VCaP (cell line): ENCODE results near the gene MCTP1.

ENCODE experiments used
- H3K27ac ChIP-seq: fragments of 450-650 bp; 2 replicates; pipeline ENCODE4 v1.5.1; 2017
- CTCF ChIP-seq: fragments of 450-650 bp; conservative IDR thresholded peaks from 2 replicates; pipeline ENCODE4 v1.5.1; 2017; ENCODE audit warnings: mild to moderate bottlenecking, moderate library complexity

The MCTP1 gene

GRCh38 chr5:95114305-95114704, 170.6 kb downstream of the MCTP1 start:
- no peak for TF ChIP-seq CTCF
- no peak overlapping the region for H3K27ac ChIP-seq

GRCh38 chr5:95113489-95113888, 171.4 kb downstream of the MCTP1 start:
- no peak overlapping the region for H3K27ac ChIP-seq
- no peak for TF ChIP-seq CTCF

GRCh38 chr5:95111141-95111540, 173.8 kb downstream of the MCTP1 start:
- no peak for TF ChIP-seq CTCF

GRCh38 chr5:95110118-95110517, 174.8 kb downstream of the MCTP1 start:
- no peak for TF ChIP-seq CTCF
- no peak overlapping the region for H3K27ac ChIP-seq

More at GRCh38 chr5:95111141-95111540, 173.8 kb downstream of the MCTP1 start:
- no peak overlapping the region for H3K27ac ChIP-seq

- no peak overlapping the region for H3K27ac ChIP-seq
- TF ChIP-seq CTCF: no peak
These were observed 177.8 kb downstream of the MCTP1 start for GRCh38 chr5:95107138-95107537.

- no peak for TF ChIP-seq CTCF
These were observed 179.3 kb downstream of the MCTP1 start for GRCh38 chr5:95105638-95106037.

GRCh38 chr5:95102687-95103086, 182.2 kb downstream of the MCTP1 start:
- no peak for TF ChIP-seq CTCF
- no peak overlapping the region for H3K27ac ChIP-seq

More at GRCh38 chr5:95105638-95106037, 179.3 kb downstream of the MCTP1 start:
- H3K27ac ChIP-seq: no peak overlapping the region

GRCh38 chr5:95102080-95102479, 182.8 kb downstream of the MCTP1 start:
- no peak overlapping the region for H3K27ac ChIP-seq
- TF ChIP-seq CTCF: no peak
